ENCODE results near the gene TSPAN15.
"Not testable (repeated sequence)": the region's sequence is repeated elsewhere in the genome, so short reads cannot be mapped to it uniquely, and the experiment has no call there.

Gene TSPAN15

GRCh38 chr10:69516316-69516715 lies 65.1 kb downstream of the TSPAN15 start:
- H3K27ac ChIP-seq: no peak overlapping the region
- DNase-seq (ENCODE audit: low read depth, low spot score): no peak

- DNase-seq (ENCODE audit: low read depth, low spot score): no peak
- H3K27ac ChIP-seq: no peak overlapping the region
Measured at GRCh38 chr10:69516796-69517195, 65.5 kb downstream of the TSPAN15 start.

GRCh38 chr10:69517271-69517848 lies 66.1 kb downstream of the TSPAN15 start:
- no peak for DNase-seq (ENCODE audit: low read depth, low spot score)
- no peak overlapping the region for H3K27ac ChIP-seq

- no peak overlapping the region for H3K27ac ChIP-seq
- DNase-seq (ENCODE audit: low read depth, low spot score): no peak
Measured at GRCh38 chr10:69527961-69528360, 76.7 kb downstream of the TSPAN15 start.

- DNase-seq (ENCODE audit: low read depth, low spot score): no peak
- H3K27ac ChIP-seq: no peak overlapping the region
Measured at GRCh38 chr10:69533658-69534057, 82.4 kb downstream of the TSPAN15 start.

- H3K27ac ChIP-seq; DNase-seq (ENCODE audit: low read depth, low spot score): not testable (repeated sequence)
Measured at GRCh38 chr10:69536521-69536920, 85.3 kb downstream of the TSPAN15 start.

GRCh38 chr10:69537449-69537848 lies 86.2 kb downstream of the TSPAN15 start:
- DNase-seq (ENCODE audit: low read depth, low spot score): no peak
- H3K27ac ChIP-seq: no peak overlapping the region

GRCh38 chr10:69538461-69538860 lies 87.2 kb downstream of the TSPAN15 start:
- no peak for DNase-seq (ENCODE audit: low read depth, low spot score)
- no peak overlapping the region for H3K27ac ChIP-seq

GRCh38 chr10:69541463-69541862 lies 90.2 kb downstream of the TSPAN15 start:
- no peak overlapping the region for H3K27ac ChIP-seq

GRCh38 chr10:69549959-69550358 lies 98.7 kb downstream of the TSPAN15 start:
- H3K27ac ChIP-seq: no peak overlapping the region
- DNase-seq (ENCODE audit: low read depth, low spot score): no peak

More at GRCh38 chr10:69541463-69541862, 90.2 kb downstream of the TSPAN15 start:
- no peak for DNase-seq (ENCODE audit: low read depth, low spot score)

GRCh38 chr10:69552268-69552667 lies 101.0 kb downstream of the TSPAN15 start:
- no peak overlapping the region for H3K27ac ChIP-seq
- DNase-seq (ENCODE audit: low read depth, low spot score): no peak

GRCh38 chr10:69553328-69553727 lies 102.1 kb downstream of the TSPAN15 start:
- DNase-seq (ENCODE audit: low read depth, low spot score): no peak
- no peak overlapping the region for H3K27ac ChIP-seq

GRCh38 chr10:69554611-69555010 lies 103.3 kb downstream of the TSPAN15 start:
- no peak for DNase-seq (ENCODE audit: low read depth, low spot score)
- H3K27ac ChIP-seq: no peak overlapping the region
